PC-3 (cell line): Measurements from ENCODE around the gene ROBO2. TPM values are rescaled to one million over a fixed set of nuclear protein-coding genes. Genes with fewer than 3 reads are reported as not detected.

Experiments
- ATAC-seq: fragments of 200-7000 bp; cut with Tn5 transposase; 2 replicates; pipeline ENCODE4 v1.9.1; 2020; ENCODE audit warnings: mild to moderate bottlenecking, moderate library complexity
- BruUV-seq: library from RNA; stranded (reverse); fragments of 400-500 nt; replicated peaks from 2 replicates; lab custom pipeline; 2021; lab: Mats Ljungman, UMichigan
- CTCF ChIA-PET: fragments of 300-600 bp; sonication (Branson Sonifier 250); formaldehyde crosslinking; loops from one replicate; lab custom pipeline; 2022; ENCODE audit warnings: antibody characterized with exemption; lab: Charles Lee
- POLR2A ChIA-PET: fragments of 300-600 bp; sonication (Branson Sonifier 250); formaldehyde crosslinking; loops from one replicate; lab custom pipeline; 2022; ENCODE audit warnings: antibody characterized with exemption; ENCODE audit not compliant: unreplicated experiment; lab: Charles Lee
- DNase-seq: peaks from one replicate; pipeline ENCODE4 v3.0.0-alpha.2; 2015
- H2AFZ ChIP-seq: fragments of 300-600 bp; sonication (generic); 2 replicates; pipeline ENCODE4 v1.6.0; 2016; ENCODE audit warnings: antibody characterized with exemption, low read length
- H3F3A ChIP-seq: fragments of 300-600 bp; sonication (generic); one replicate; pipeline ENCODE4 v1.6.0; 2017; ENCODE audit warnings: antibody characterized with exemption, low read length, control low read depth, mild to moderate bottlenecking; ENCODE audit not compliant: unreplicated experiment
- H3K27ac ChIP-seq: fragments of 300-600 bp; sonication (generic); 2 replicates; pipeline ENCODE4 v1.5.1; 2016; ENCODE audit warnings: mild to moderate bottlenecking, low read length
- H3K27me3 ChIP-seq: fragments of 300-600 bp; sonication (generic); 2 replicates; pipeline ENCODE4 v1.6.1; 2016; ENCODE audit warnings: low read length, mixed read lengths
- H3K36me3 ChIP-seq: fragments of 300-600 bp; sonication (generic); 2 replicates; pipeline ENCODE4 v1.6.1; 2016; ENCODE audit warnings: low read depth, mixed run types, low read length, mixed read lengths
- H3K4me1 ChIP-seq: fragments of 300-600 bp; sonication (generic); 2 replicates; pipeline ENCODE4 v1.5.1; 2016; ENCODE audit warnings: low read length; ENCODE audit not compliant: insufficient read depth
- H3K4me2 ChIP-seq: fragments of 300-600 bp; sonication (generic); 2 replicates; pipeline ENCODE4 v1.6.0; 2016; ENCODE audit warnings: low read length
- H3K4me3 ChIP-seq: fragments of 300-600 bp; sonication (generic); 2 replicates; pipeline ENCODE4 v1.5.1; 2016; ENCODE audit warnings: mild to moderate bottlenecking, low read length, mixed read lengths
- H3K79me2 ChIP-seq: fragments of 300-600 bp; sonication (generic); 2 replicates; pipeline ENCODE4 v1.6.1; 2017; ENCODE audit warnings: low read length, mixed read lengths
- H3K9ac ChIP-seq: fragments of 300-600 bp; sonication (generic); 2 replicates; pipeline ENCODE4 v1.6.0; 2016; ENCODE audit warnings: mild to moderate bottlenecking, low read length
- H3K9me2 ChIP-seq: fragments of 300-600 bp; sonication (generic); replicated peaks from 2 replicates; pipeline ENCODE4 v1.6.1; 2016; ENCODE audit warnings: mixed run types, low read length, mixed read lengths
- H3K9me3 ChIP-seq: fragments of 300-600 bp; sonication (generic); 2 replicates; pipeline ENCODE4 v1.6.1; 2016; ENCODE audit warnings: low read length, mixed read lengths
- H4K20me1 ChIP-seq: fragments of 300-600 bp; sonication (generic); 2 replicates; pipeline ENCODE4 v1.6.1; 2016; ENCODE audit warnings: low read length, mixed read lengths
- EZH2 ChIP-seq: fragments of 300-600 bp; sonication (generic); IDR thresholded peaks from one replicate; pipeline ENCODE4 v1.6.1; 2017; ENCODE audit warnings: antibody characterized with exemption, mild to moderate bottlenecking, low read length; ENCODE audit not compliant: unreplicated experiment
- EZH2phosphoT487 ChIP-seq: fragments of 300-600 bp; sonication (generic); IDR thresholded peaks from 2 replicates; pipeline ENCODE4 v1.6.1; 2018; ENCODE audit warnings: mild to moderate bottlenecking, antibody characterized with exemption, low read length, borderline replicate concordance
- intact Hi-C: fragments of 100-400 bp; cut with micrococcal nuclease; formaldehyde crosslinking; loops from 2 replicates; pipeline ENCODE4 v1.9.0; 2023
- total RNA-seq: library from RNA; depleted of rRNA; stranded (reverse); fragments of >200 nt; gene quantifications from 2 replicates; pipeline ENCODE4 v1.2.3, GENCODE V29; 2014
- TF ChIP-seq, protein P1 (sequence below): fragments of 300-600 bp; sonication (generic); conservative IDR thresholded peaks from 2 replicates; pipeline ENCODE4 v1.5.1; 2017; ENCODE audit warnings: antibody characterized with exemption, low read depth, mild to moderate bottlenecking, low read length

Gene ROBO2
- total RNA-seq, 1 experiment from 2014 or later = not detected

DNA sequence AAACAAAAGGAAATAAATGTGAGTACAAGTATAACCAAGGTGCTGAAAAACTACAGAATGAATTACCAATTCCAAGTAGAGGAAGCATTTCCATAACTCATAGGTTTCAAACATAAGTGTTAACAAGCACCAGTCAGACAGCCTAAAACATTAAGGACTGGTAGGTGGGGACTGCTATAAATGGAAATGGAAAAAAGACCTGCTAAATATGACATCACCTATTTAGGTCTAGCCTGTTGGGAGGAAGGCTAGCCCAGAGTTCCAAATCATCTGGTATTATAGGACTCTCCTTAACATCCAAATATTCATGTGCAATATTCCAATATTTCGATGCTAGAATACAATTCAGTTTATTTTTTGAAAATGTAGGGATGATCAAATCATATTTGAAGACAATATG is 560.0 kb downstream of the ROBO2 start:
- Histone ChIP-seq H3K9ac (no peak overlapping the region), H2AFZ (no peak overlapping the region), H3K79me2 (no peaks in the 10 kb centered on the region), H3K36me3 (no peaks in the 10 kb centered on the region), H3K4me1 (peaks cover 10% of the 10 kb centered on the region; the same call in 1 of the 2 replicates), H3K27me3 (no peaks in the 10 kb centered on the region), H3K9me2 (0 out of 2 replicates have a peak, but pooled peaks cover 3% of the 10 kb centered on the region), H3K4me2 (no peak overlapping the region), H3F3A (no peaks in the 10 kb centered on the region), H3K9me3 (no peaks in the 10 kb centered on the region), H4K20me1 (no peaks in the 10 kb centered on the region), H3K27ac (no peak overlapping the region), H3K4me3 (no peak overlapping the region)
- BruUV-seq = no TSS peak
- no peak for DNase-seq
- CTCF ChIA-PET = no interaction called here
- no peak for TF ChIP-seq EZH2phosphoT487
- no peak for TF ChIP-seq EZH2
- TF ChIP-seq, protein P1, sequence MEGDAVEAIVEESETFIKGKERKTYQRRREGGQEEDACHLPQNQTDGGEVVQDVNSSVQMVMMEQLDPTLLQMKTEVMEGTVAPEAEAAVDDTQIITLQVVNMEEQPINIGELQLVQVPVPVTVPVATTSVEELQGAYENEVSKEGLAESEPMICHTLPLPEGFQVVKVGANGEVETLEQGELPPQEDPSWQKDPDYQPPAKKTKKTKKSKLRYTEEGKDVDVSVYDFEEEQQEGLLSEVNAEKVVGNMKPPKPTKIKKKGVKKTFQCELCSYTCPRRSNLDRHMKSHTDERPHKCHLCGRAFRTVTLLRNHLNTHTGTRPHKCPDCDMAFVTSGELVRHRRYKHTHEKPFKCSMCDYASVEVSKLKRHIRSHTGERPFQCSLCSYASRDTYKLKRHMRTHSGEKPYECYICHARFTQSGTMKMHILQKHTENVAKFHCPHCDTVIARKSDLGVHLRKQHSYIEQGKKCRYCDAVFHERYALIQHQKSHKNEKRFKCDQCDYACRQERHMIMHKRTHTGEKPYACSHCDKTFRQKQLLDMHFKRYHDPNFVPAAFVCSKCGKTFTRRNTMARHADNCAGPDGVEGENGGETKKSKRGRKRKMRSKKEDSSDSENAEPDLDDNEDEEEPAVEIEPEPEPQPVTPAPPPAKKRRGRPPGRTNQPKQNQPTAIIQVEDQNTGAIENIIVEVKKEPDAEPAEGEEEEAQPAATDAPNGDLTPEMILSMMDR = no peak
- intact Hi-C loops = no loop called here
- ATAC-seq = no peak
- POLR2A ChIA-PET = no interaction called here

DNA sequence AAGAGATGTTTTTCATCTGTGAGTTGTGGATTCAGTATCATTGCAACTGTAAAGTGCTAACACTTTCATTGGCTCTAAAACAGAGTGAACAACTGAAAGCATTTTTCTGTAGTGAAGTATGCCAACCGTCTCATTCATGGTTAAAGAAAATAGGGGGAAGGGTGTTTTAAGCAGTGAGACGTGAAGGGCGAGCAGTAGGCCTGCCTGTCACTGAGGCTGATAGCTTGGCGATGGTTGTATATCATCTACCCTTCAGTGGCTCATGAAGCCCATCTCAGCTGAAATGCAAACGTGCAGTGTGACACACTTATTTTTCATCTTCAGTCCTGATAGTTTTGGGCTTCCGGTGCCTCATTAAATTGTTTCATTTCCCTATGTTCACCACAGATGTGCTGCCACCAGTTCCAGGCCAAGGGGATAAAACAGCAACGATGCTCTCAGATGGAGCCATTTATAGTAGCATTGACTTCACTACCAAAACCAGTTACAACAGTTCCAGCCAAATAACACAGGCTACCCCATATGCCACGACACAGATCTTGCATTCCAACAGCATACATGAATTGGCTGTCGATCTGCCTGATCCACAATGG is 562.0 kb downstream of the ROBO2 start:
- no peaks in the 10 kb centered on the region for H3K9me3 ChIP-seq
- POLR2A ChIA-PET = no interaction called here
- no peaks in the 10 kb centered on the region for H3K9me2 ChIP-seq
- intact Hi-C loops = no loop called here
- no peaks in the 10 kb centered on the region for H3K79me2 ChIP-seq
- DNase-seq (no peak), ATAC-seq (no peak)
- H4K20me1 ChIP-seq = no peaks in the 10 kb centered on the region
- no peaks in the 10 kb centered on the region for H3K27me3 ChIP-seq
- no TSS peak for BruUV-seq
- H2AFZ ChIP-seq = no peak overlapping the region
- H3K4me3 ChIP-seq = no peak overlapping the region
- no peaks in the 10 kb centered on the region for H3F3A ChIP-seq
- peak overlapping the region; percentile 5; the same call in 1 of the 2 replicates for H3K27ac ChIP-seq
- CTCF ChIA-PET = interaction anchor here (0.9 kb wide), 1 partner anchor 603 kb away, joined by 4 read pairs; no protein-coding TSS in a partner anchor
- H3K4me2 ChIP-seq = 0 out of 2 replicates have a peak overlapping the region, but pooled peaks have one; percentile 14
- peaks cover 28% of the 10 kb centered on the region for H3K4me1 ChIP-seq
- H3K36me3 ChIP-seq = no peaks in the 10 kb centered on the region
- no peak overlapping the region for H3K9ac ChIP-seq
- TF ChIP-seq EZH2phosphoT487 = no peak
- TF ChIP-seq, protein P1 = no peak
- no peak for TF ChIP-seq EZH2

DNA sequence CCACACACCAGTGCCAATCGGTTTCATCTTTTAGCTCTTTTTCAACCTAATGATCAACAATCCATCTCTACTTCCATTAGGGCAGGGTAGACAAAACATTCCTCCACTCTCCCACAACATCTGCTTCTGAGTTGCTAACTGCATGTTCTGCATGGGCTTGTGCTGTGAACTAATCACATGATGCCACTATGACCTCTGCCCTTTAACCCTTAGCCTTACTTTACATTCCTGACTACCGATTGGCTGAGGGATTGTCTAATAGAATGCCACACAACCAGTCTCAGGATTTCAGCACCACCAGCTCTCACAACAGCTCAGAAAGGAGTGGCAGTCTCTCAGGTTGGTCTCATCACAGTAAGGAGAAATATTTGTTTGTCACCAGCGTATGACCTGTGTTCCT is 562.8 kb downstream of the ROBO2 start:
- Histone ChIP-seq H3K4me2 (no peak overlapping the region), H3K36me3 (no peaks in the 10 kb centered on the region), H3K4me1 (peaks cover 31% of the 10 kb centered on the region), H3K79me2 (no peaks in the 10 kb centered on the region), H3K9ac (no peak overlapping the region), H3K27me3 (no peaks in the 10 kb centered on the region), H3K27ac (peak overlapping the region; percentile 21; the same call in 1 of the 2 replicates), H3K9me2 (no peaks in the 10 kb centered on the region), H3K4me3 (no peak overlapping the region), H3K9me3 (no peaks in the 10 kb centered on the region), H2AFZ (no peak overlapping the region), H4K20me1 (no peaks in the 10 kb centered on the region), H3F3A (no peaks in the 10 kb centered on the region)
- ATAC-seq (no peak), DNase-seq (peak; percentile 14)
- CTCF ChIA-PET = interaction anchor here (0.9 kb wide), 1 partner anchor 602 kb away, joined by 4 read pairs; no protein-coding TSS in a partner anchor
- TF ChIP-seq EZH2phosphoT487 = no peak
- TF ChIP-seq, protein P1 = no peak
- no peak for TF ChIP-seq EZH2
- intact Hi-C loops = no loop called here
- no TSS peak for BruUV-seq
- POLR2A ChIA-PET = no interaction called here
